Stimulated activated CD4-positive, alpha-beta T cell treated with anti-CD3 and anti-CD28 coated beads, TNF-alpha, amount 100 ng/mL, for 48 hours (primary cell): ENCODE measurements around the gene IFNAR2.
"Not testable (repeated sequence)": the region's sequence is repeated elsewhere in the genome, so short reads cannot be mapped to it uniquely, and the experiment has no call there.

Experiments
- DNase-seq, 3 donors: peaks; one replicate each; pipeline ENCODE4 v3.0.0-alpha.2; 2020; ENCODE audit warnings: low read depth in 3 of 3

The IFNAR2 gene

DNA sequence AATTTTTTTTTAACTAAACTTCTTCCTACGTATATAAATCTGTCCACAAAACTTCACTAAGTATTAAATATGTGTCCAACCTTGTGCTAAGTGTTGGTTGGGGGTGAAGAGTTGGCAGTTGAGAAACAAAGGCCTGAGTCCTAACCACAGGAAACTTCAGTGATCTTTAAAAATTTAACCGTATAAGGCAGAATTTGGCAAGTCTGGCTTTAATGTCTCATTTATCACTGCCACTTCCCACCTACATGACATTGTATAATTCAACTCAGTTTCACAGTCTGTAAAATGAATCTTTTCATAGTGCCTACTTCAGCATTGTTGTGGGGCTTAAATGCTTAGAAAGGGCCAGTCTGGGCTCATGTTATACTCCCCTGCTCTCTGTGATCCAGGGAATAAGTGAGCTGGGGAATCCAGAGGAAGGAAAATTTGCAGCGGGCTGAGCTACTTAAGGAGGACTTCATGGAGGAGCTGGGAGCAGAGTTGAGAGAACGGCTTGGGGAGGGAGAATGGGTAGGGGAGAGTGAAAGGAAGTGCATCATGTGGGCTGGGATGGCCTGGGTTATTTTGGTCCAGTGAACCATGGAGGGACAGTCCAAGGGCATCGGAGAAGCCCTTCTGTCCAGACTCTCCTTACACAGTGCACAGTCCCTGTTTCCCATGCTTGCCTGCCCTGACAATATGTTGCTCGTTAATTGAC lies 14.5 kb downstream of the IFNAR2 start:
- no peak for DNase-seq

- DNase-seq: no peak
Observed at GRCh38 chr21:33244779-33245105, 15.0 kb downstream of the IFNAR2 start.

DNA sequence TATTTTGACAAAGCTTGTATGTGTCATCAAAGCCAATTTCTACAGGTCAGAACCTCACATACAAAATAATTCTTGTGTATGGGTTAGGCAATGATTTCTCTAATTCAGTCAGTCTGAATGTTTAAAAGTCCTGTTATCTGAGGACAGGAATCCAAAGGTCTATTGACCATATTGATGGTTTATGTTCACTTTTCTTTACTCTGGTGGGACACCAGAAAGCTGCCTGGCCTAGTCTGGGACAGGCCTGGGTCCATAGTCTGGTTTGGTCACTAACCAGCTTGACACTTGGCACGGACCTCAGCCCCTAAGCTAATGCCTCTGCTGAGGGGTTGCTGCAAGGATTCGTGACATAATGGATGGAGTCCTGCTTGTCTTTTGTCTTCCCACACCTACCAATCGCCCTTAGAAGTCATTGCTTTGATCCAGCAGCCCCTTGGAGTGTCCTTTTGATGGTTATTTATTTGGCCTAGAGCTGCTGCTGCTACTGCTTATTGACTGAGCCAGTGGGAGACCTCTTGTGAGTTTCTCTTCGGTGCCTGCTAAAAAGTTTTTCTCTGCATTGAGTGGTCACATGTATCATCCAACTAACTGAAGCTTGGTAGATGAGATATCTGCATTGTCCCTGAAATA lies 15.7 kb downstream of the IFNAR2 start:
- DNase-seq: no peak

- DNase-seq: no peak
Observed at GRCh38 chr21:33246506-33246905, 16.8 kb downstream of the IFNAR2 start.

DNA sequence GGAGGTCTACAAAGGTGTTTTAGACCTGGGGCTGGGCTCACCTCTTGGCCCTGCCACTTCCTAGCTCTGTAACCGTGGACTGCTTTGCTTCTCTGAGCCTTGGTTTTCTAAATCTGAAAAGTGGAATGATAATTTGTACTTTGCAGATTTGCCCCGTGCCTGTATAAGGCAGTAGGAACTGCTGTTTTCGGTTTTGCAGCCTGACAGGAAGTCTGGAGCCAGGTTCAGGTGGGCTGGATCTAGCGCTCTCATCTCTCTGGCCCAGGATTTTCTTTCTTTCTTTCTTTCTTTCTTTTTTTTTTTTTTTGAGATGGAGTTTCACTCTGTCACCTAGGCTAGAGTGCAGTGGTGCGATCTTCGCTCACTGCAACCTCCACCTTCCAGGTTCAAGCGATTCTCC lies 17.2 kb downstream of the IFNAR2 start:
- no peak for DNase-seq

DNA sequence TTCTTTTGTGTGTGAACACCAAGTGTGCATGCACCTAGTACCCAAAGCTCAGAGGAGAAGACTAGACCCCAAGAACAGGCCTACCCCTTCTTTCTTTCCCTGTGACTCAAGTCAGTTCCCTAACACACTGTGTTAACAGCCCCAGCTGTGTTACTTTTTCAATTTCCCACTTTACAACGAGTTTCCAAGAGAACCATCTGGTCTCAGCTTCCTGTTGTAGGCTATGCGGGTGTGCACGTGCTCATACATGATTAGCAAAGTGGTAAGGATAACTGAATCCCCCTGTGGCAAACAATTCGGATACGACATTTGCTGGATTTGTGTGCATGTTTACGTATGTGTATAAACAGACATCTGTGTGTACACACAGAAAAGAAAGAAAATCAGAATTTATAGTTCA lies 17.9 kb downstream of the IFNAR2 start:
- DNase-seq: no peak

DNA sequence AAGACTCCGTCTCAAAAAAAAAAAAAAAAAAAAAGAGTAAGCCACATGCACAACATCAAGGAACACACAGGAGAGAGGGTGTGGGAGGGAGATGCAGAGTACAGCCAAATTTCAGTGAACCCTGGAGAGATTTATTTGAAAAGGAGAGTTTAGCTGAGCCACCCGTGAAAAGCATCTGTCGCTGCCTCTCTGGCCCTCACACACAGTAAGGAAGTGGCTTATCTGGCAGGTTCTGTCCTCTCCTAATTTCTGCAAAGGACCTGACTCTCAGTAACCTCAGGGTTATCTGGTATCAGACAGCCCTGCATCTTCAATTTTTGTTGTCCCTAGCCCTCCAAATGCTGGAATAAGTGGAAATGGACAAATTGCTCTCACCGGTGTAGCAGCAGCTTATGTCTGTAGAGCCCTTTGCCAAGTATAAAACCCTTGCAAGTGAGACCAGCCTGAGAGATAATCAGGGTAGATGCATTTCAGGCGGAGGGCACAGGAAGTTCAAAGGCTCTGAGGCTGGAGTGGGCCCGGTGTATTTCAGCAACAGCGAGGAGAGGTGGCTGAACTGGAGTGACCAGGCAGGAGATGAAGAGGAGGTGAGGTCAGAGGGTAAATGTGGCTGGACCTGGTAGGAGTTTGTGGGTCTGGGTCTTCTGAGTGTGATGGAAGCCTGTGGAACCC lies 19.7 kb downstream of the IFNAR2 start:
- DNase-seq: no peak

GRCh38 chr21:33251119-33251518 lies 21.4 kb downstream of the IFNAR2 start:
- no peak for DNase-seq

DNA sequence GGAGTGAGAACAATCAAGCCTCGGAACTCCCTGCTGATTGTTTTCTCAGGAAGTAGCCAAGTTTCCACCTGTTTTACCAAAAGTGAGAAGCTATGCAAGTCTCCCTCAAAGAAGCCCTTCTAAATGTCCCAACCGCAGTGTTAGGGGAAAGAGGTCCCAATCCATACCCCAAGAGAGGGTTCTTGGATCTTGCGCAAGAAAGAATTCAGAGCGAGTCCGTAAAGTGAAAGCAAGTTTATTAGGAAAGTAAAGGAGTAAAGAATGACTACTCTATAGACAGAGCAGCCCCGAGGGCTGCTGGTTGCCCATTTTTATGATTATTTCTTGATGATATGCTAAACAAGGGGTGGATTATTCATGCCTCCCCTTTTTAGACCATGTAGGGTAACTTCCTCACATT lies 23.6 kb downstream of the IFNAR2 start:
- not testable (repeated sequence) for DNase-seq

DNA sequence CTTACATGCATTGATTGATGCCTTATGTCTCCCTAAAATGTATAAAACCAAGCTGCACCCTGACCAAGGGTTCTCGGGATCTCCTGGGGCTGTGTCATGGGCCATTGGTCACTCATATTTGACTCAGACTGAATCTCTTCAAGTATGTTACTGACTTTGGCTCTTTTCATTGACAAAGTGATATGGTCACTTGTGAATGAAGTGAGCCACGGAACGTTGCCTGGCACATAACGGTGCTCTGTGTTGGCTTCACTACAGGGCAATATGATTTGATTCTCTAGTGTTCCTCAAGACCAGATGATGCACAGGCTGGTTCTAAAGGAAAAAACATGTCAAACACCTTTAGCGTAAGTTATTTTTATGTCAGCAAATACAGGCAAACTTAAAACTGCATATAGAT lies 25.0 kb downstream of the IFNAR2 start:
- no peak for DNase-seq

DNA sequence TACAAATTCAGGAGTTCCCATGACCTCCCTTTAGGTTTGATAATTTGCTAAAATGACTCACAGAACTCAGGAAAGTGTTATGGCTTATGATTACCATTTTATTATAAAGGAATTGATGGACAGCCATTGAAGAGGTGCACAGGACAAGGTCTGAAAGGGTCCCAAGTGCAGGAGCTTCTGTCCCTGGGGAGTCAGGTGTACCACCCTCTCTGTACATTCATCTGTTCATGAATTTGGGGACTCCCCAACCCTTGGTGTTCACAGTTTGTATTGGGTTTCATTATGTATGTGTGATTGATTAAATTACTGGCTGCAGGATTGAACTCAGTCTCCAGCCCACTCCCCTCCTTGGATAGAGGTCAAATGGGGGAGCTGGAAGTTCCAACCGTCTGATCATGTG lies 25.7 kb downstream of the IFNAR2 start:
- no peak for DNase-seq

DNA sequence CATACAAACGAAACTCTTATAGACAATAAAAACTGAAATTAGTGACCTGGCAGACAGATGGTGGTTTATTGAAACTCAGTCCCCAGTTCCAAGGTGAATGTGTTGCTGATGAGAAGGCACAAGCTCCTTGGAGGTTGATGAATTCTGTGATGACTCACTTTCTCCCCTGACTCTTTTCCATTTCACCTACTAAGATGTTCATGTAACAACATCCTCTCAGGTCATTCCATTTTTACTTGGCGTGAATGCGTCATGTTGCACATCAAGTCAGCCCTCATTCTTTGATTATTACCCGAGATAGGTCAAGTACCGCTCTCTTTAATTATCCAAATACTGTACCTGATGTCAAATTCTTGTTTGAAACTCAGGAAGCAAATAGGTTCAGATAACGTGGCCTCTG lies 26.3 kb downstream of the IFNAR2 start:
- no peak for DNase-seq

- no peak for DNase-seq
Observed at GRCh38 chr21:33257094-33257803, 27.5 kb downstream of the IFNAR2 start.

- no peak for DNase-seq
Observed at GRCh38 chr21:33258475-33258874, 28.7 kb downstream of the IFNAR2 start.

DNA sequence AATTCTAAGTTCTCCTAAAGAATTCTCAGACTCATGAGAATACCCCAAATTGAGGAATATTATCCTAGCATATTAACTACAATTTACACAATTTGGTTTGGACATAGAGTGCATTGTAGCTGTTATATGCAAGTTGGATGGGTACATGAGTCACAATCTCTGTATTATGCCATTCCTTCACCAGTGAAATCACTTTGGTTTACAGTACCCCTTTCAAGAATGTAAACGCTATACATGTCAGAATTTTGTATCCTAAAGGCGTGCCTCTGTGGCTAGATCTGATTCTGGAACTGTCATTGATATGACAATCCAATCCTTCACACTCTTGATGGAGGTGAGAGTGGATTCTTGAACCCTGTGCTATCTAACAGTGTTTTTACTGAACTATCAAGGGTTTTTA lies 29.7 kb downstream of the IFNAR2 start:
- DNase-seq: no peak

GRCh38 chr21:33259995-33260394 lies 30.3 kb downstream of the IFNAR2 start:
- DNase-seq: no peak

DNA sequence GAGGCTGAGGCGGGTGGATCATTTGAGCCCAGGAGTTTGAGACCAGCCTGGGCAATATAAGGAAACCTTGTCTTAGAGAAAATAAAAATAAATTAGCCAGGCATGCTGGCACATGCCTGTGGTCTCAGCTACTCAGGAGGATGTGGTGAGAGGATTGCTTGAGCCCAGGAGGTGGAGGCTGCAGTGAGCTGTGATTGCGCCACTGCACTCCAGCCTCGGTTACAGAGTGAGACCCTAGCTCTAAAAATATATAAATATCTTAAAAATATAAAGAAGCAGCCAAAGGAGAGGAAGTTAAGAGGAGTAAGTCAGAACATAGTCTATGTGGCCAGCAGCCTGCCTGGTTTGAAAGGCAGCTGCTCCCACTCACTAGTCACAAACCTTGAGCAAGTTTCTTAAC lies 31.9 kb downstream of the IFNAR2 start:
- no peak for DNase-seq

GRCh38 chr21:33262921-33263320 lies 33.2 kb downstream of the IFNAR2 start:
- no peak for DNase-seq

- no peak for DNase-seq
Observed at GRCh38 chr21:33264561-33264960, 34.8 kb downstream of the IFNAR2 start.

GRCh38 chr21:33265664-33266049 lies 35.9 kb downstream of the IFNAR2 start:
- no peak for DNase-seq

GRCh38 chr21:33266050-33266788 lies 36.5 kb downstream of the IFNAR2 start, which contains the start of gene IL10RB:
Gene IL10RB, plus strand, starts transcription at chr21:33266367. Its CDS starts 99 bp downstream, at chr21:33266466.
- peak; percentile 38 to 77 (median 40) for DNase-seq

DNA sequence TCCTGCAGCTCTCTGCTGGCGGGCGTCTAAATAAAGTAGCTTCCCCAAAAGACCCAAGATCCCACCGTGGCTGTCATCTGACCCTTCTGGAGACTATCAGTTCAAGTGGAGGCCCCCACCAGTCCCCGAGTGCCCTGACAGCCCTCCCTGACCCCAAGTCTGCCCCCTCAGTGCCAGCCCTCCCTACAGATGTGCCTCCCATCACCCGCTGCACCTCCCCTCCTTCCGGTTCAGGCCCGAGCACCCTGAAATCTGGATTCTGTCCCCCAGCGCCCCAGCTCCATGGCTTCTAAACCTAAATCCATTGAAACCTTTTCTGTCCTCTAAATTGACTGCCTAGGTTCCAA lies 37.0 kb downstream of the IFNAR2 start:
- DNase-seq: no peak
